Brain microvascular endothelial cell (primary cell): Measurements from ENCODE around the gene TAX1BP1.

Experiments
- DNase-seq: peaks from one replicate; pipeline ENCODE4 v3.0.0-alpha.2; 2020
- H3K27ac ChIP-seq: fragments of 250-450 bp; sonication (Bioruptor Pico); 2 replicates; pipeline ENCODE4 v1.5.1; 2020; ENCODE audit warnings: mild to moderate bottlenecking, moderate library complexity
- H3K27me3 ChIP-seq: fragments of 250-450 bp; sonication (Bioruptor Pico); replicated peaks from 2 replicates; pipeline ENCODE4 v1.5.1; 2020; ENCODE audit warnings: mild to moderate bottlenecking
- H3K36me3 ChIP-seq: fragments of 250-450 bp; sonication (Bioruptor Pico); replicated peaks from 2 replicates; pipeline ENCODE4 v1.5.1; 2020; ENCODE audit warnings: mild to moderate bottlenecking
- H3K4me3 ChIP-seq: 2 replicates; pipeline ENCODE4 v1.5.1; 2011; ENCODE audit warnings: low read depth, mild to moderate bottlenecking, control low read depth, low read length, moderate library complexity
- in situ Hi-C: cut with HindIII; loops from 2 replicates; pipeline ENCODE4 v1.10.0; 2017; ENCODE audit warnings: low sequenced_read_pairs, low pct_ligation_motif_present
- TF ChIP-seq, protein P1 (sequence below): IDR thresholded peaks from 2 replicates; pipeline ENCODE4 v1.5.1; 2011; ENCODE audit warnings: low read depth, mild to moderate bottlenecking, moderate library complexity, low read length, control low read depth, inconsistent platforms; ENCODE audit errors: missing control alignments

TAX1BP1 gene

DNA sequence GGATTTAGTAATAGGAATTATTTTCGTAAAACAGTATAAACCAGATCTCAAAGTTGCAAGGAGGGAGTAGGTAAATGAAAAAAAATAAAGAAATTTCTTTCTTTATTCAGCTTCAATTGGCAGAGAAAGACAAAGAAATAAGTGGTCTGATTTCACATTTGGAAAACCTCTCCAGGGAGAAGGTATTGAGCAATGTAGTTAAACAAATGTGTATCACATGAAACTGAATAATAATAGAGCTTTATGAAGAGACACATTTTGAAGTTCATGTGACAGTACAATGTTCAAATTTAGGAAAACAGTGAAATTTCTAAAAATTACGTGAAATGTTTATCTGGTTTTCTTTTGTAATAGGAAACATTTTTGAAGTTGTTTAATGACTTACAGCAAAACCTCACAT is 63.0 kb downstream of the TAX1BP1 start:
- Histone ChIP-seq H3K27me3 (no peaks in the 10 kb centered on the region), H3K36me3 (no peaks in the 10 kb centered on the region), H3K27ac (no peak overlapping the region), H3K4me3 (no peak overlapping the region)
- TF ChIP-seq, protein P1, sequence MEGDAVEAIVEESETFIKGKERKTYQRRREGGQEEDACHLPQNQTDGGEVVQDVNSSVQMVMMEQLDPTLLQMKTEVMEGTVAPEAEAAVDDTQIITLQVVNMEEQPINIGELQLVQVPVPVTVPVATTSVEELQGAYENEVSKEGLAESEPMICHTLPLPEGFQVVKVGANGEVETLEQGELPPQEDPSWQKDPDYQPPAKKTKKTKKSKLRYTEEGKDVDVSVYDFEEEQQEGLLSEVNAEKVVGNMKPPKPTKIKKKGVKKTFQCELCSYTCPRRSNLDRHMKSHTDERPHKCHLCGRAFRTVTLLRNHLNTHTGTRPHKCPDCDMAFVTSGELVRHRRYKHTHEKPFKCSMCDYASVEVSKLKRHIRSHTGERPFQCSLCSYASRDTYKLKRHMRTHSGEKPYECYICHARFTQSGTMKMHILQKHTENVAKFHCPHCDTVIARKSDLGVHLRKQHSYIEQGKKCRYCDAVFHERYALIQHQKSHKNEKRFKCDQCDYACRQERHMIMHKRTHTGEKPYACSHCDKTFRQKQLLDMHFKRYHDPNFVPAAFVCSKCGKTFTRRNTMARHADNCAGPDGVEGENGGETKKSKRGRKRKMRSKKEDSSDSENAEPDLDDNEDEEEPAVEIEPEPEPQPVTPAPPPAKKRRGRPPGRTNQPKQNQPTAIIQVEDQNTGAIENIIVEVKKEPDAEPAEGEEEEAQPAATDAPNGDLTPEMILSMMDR = no peak
- in situ Hi-C loops = no loop called here
- DNase-seq = no peak

DNA sequence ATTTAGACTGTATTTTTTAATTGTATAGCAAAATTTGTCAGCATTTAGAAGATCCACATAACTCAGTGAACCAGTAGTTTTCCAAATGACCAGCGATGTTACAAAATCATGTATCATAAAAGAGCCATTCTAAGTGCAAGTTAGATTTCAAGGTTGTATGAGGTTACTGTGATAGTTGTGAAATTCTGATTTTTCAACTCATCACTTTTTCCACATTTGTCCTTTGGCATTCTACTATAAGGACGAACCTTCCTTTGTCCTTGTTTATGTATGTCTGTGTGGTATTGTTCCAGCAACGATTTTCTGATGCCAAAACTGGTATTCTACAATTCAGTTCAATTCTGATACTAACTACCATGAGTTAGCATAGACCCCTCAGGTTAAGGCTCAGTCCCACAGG is 64.2 kb downstream of the TAX1BP1 start:
- H3K27ac ChIP-seq = no peak overlapping the region
- in situ Hi-C loops = no loop called here
- no peak for DNase-seq
- H3K4me3 ChIP-seq = no peak overlapping the region
- TF ChIP-seq, protein P1 = no peak
- no peaks in the 10 kb centered on the region for H3K27me3 ChIP-seq
- no peaks in the 10 kb centered on the region for H3K36me3 ChIP-seq

DNA sequence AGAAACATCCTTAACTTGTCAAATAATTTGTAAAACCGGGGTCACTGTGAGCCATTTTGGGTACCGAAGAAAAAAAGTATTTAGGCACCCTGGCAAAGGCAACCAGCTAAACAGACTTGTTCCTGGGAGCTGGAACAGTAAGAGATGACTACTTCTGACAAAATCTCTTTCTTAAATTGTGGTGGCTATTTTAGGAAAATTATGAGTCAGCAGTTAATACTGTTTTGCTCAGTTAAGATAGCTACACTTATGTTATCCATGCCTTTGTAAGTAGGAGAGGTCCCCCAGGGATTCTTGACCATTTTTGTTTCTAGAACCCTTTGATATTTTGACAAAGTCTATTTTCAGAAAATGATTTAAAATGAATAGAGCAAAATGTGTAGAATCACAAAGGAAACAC is 68.7 kb downstream of the TAX1BP1 start:
- Histone ChIP-seq H3K27me3 (no peaks in the 10 kb centered on the region), H3K36me3 (peaks cover 3% of the 10 kb centered on the region), H3K27ac (peak overlapping the region; percentile 15), H3K4me3 (no peak overlapping the region)
- TF ChIP-seq, protein P1 = no peak
- in situ Hi-C loops = no loop called here
- DNase-seq = peak; percentile 8

DNA sequence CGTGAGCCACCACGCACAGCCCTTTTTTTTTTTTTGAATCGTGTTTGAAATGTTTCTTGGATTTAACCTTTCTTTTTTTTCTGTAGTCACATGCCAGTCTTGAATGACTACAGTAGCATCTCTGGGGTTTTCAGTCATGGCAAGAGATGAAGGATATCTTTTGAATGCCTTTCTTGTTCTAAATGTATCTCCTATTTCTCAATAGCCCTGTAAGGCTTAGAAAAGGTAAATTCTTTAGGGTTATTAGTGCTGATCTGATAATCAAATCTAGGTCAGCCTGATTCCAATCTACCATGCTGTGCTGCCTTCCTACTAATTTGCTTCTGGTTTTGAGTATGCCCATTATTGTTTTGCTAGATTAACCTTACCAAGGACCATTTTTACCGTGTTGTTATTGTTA is 70.2 kb downstream of the TAX1BP1 start:
- Histone ChIP-seq H3K27me3 (no peaks in the 10 kb centered on the region), H3K36me3 (peaks cover 3% of the 10 kb centered on the region), H3K4me3 (no peak overlapping the region), H3K27ac (no peak overlapping the region)
- in situ Hi-C loops = no loop called here
- TF ChIP-seq, protein P1 = no peak
- no peak for DNase-seq

DNA sequence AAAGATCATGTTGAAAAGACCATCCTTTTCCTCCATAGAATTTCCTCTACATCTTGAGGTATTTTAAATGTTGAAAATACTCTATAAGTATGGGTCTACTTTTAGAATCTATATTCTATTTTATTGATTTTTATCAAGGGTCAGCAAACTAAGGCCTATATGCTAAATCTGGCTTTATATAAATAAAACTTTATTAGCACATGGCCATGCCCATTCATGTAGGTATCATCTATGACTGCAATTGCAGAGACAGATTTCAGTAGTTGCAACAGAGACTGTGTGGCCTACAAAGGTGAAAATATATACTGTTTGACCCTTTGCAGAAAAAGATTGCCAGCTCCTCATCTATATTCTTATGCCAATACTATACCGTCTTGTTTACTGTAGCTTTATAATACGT is 72.7 kb downstream of the TAX1BP1 start:
- no peak for DNase-seq
- no peak overlapping the region for H3K27ac ChIP-seq
- no peak overlapping the region for H3K4me3 ChIP-seq
- no peaks in the 10 kb centered on the region for H3K27me3 ChIP-seq
- TF ChIP-seq, protein P1 = no peak
- H3K36me3 ChIP-seq = peaks cover 4% of the 10 kb centered on the region
- in situ Hi-C loops = no loop called here

DNA sequence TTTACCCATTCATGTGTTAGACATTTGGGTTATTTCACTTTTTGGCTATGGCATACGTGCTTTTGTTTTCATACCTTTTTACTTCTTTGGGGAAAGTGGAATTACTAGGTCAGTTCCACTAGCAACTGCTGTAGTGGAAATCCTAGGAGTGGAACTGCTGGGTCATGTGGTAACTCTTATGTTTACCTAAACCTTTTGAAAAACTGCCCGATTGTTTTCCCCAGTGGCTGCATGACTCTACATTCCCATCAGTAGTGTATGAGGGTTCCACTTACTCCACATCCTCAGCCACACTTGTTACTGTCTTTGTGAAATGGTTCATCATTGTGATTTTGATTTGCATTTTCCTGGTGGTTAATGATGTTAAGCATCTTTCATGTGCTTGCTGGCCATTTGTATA is 82.3 kb downstream of the TAX1BP1 start:
- TF ChIP-seq, protein P1 = no peak
- Histone ChIP-seq H3K27me3 (no peaks in the 10 kb centered on the region), H3K36me3 (peaks cover 7% of the 10 kb centered on the region), H3K27ac (no peak overlapping the region), H3K4me3 (no peak overlapping the region)
- no peak for DNase-seq
- in situ Hi-C loops = no loop called here
